AG04449 (cell line): ENCODE measurements around the gene DISC1.

Source experiments
- CTCF ChIA-PET: fragments of 350-600 bp; formaldehyde crosslinking; extraction: SDS; loops from one replicate; lab custom pipeline; 2021; ENCODE audit warnings: antibody characterized with exemption; lab: Yijun Ruan, JAX
- POLR2A ChIA-PET: fragments of 400-600, 350-600 bp; formaldehyde crosslinking; extraction: SDS; loops from one replicate; lab custom pipeline; 2020; ENCODE audit warnings: antibody characterized with exemption, inconsistent platforms; lab: Yijun Ruan, JAX
- DNase-seq: peaks from one replicate; pipeline ENCODE4 v3.0.0-alpha.2; 2010; ENCODE audit warnings: low read depth, low spot score
- H3K4me3 ChIP-seq: 2 replicates; pipeline ENCODE4 v1.5.1; 2011; ENCODE audit warnings: low read depth, mild to moderate bottlenecking, control low read depth, low read length
- CTCF ChIP-seq: IDR thresholded peaks from one replicate; pipeline ENCODE4 v1.5.1; 2011; ENCODE audit warnings: mild to moderate bottlenecking, moderate library complexity, low read length, control low read depth, inconsistent platforms; ENCODE audit not compliant: insufficient read depth; ENCODE audit errors: missing control alignments

The DISC1 gene

GRCh38 chr1:231691618-231692259, 65.1 kb downstream of the DISC1 start:
- H3K4me3 ChIP-seq: no peak overlapping the region
- peak; percentile 83 for TF ChIP-seq CTCF
- ChIA-PET CTCF (interaction anchor here (0.8 to 2.1 kb wide), 7 partner anchors 10 to 28 kb away, joined by 3 to 7 read pairs (median 5); no protein-coding TSS in a partner anchor), POLR2A (no interaction called here)
- DNase-seq: no peak

- no peak for DNase-seq
- no peak for TF ChIP-seq CTCF
- ChIA-PET POLR2A (no interaction called here), CTCF (interaction anchor here (1.2 to 1.8 kb wide), 4 partner anchors 9 to 63 kb away, joined by 3 to 7 read pairs (median 4); no protein-coding TSS in a partner anchor)
- H3K4me3 ChIP-seq: no peak overlapping the region
Observed at GRCh38 chr1:231693361-231694074, 66.9 kb downstream of the DISC1 start.

GRCh38 chr1:231694075-231694431, 67.5 kb downstream of the DISC1 start:
- DNase-seq: no peak
- CTCF ChIA-PET: interaction anchor here (1.2 to 1.5 kb wide), 2 partner anchors 10 to 63 kb away, joined by 3 read pairs; no protein-coding TSS in a partner anchor
- no peak overlapping the region for H3K4me3 ChIP-seq
- POLR2A ChIA-PET: no interaction called here
- no peak for TF ChIP-seq CTCF

- no peak for TF ChIP-seq CTCF
- H3K4me3 ChIP-seq: no peak overlapping the region
- no peak for DNase-seq
- ChIA-PET CTCF (interaction anchor here (1.2 kb wide), 1 partner anchor 62 kb away, joined by 3 read pairs; no protein-coding TSS in a partner anchor), POLR2A (no interaction called here)
Observed at GRCh38 chr1:231694465-231695077, 68.0 kb downstream of the DISC1 start.

GRCh38 chr1:231695439-231696255, 69.1 kb downstream of the DISC1 start:
- no peak for DNase-seq
- ChIA-PET POLR2A (no interaction called here), CTCF (no interaction called here)
- no peak overlapping the region for H3K4me3 ChIP-seq
- no peak for TF ChIP-seq CTCF
